ENCODE data around the gene MEIKIN. TPM values are rescaled to one million over a fixed set of nuclear protein-coding genes. Genes with fewer than 3 reads are reported as not detected.

The MEIKIN gene
- total and polyA plus RNA-seq, 2 experiments from 2014 or later: not detected

GRCh38 chr5:131952301-131952857 is 6.9 kb upstream of the MEIKIN start:
- no peaks in the 10 kb centered on the region for H3K4me1 ChIP-seq (ENCODE audit: insufficient read depth)
- TF ChIP-seq REST (IDR thresholded peaks at IDR 0.05; ENCODE audit: unreplicated experiment) (peak; percentile 49), STAT1 (IDR thresholded peaks at IDR 0.05; ENCODE audit: unreplicated experiment) (no peak)
- H3K36me3 ChIP-seq (ENCODE audit: insufficient read depth): no peaks in the 10 kb centered on the region
- no peak overlapping the region for H3K4me2 ChIP-seq
- ATAC-seq (no peak), DNase-seq (ENCODE audit: low spot score) (no peak)
- H3K27me3 ChIP-seq (ENCODE audit: insufficient read depth): no peaks in the 10 kb centered on the region
- Mint-ChIP-seq H3K9me3 (no peaks in the 10 kb centered on the region), H3K27ac (no peak overlapping the region), H3K4me3 (no peak overlapping the region), H3K4me1 (no peaks in the 10 kb centered on the region), H3K27me3 (ENCODE audit: insufficient read depth, low read depth, poor library complexity) (peaks cover 2% of the 10 kb centered on the region), H3K36me3 (ENCODE audit: low read depth) (no peaks in the 10 kb centered on the region)
- no peaks in the 10 kb centered on the region for H3K9me2 ChIP-seq (ENCODE audit: insufficient read depth)
- no peaks in the 10 kb centered on the region for H3F3A ChIP-seq (replicated peaks; ENCODE audit: low read depth)
- no peak overlapping the region for H2AFZ ChIP-seq
- H4K20me1 ChIP-seq (replicated peaks; ENCODE audit: insufficient read depth): no peaks in the 10 kb centered on the region
- H3K27ac ChIP-seq (ENCODE audit: low read depth): no peak overlapping the region
- no peaks in the 10 kb centered on the region for H3K79me2 ChIP-seq (replicated peaks; ENCODE audit: insufficient read depth)
- H3K4me3 ChIP-seq: no peak overlapping the region

GRCh38 chr5:131950706-131951105 is 5.2 kb upstream of the MEIKIN start:
- no peaks in the 10 kb centered on the region for H3K4me1 Mint-ChIP-seq
- no peaks in the 10 kb centered on the region for H4K20me1 ChIP-seq (replicated peaks; ENCODE audit: insufficient read depth)
- no peak overlapping the region for H3K4me3 ChIP-seq
- no peak for TF ChIP-seq EZH2phosphoT487 (IDR thresholded peaks at IDR 0.05; ENCODE audit: unreplicated experiment)
- no peak for TF ChIP-seq STAT1 (IDR thresholded peaks at IDR 0.05; ENCODE audit: unreplicated experiment)
- no peak for TF ChIP-seq ZNF114 (CRISPR knock-in tag; IDR thresholded peaks at IDR 0.05)
- no peak for TF ChIP-seq CREB1 (CRISPR knock-in tag; IDR thresholded peaks at IDR 0.05; ENCODE audit: low read depth)
- TF ChIP-seq POLR2AphosphoS5 (IDR thresholded peaks at IDR 0.05; ENCODE audit: low read depth): no peak
- TF ChIP-seq CTCF (conservative IDR thresholded peaks at IDR 0.05; ENCODE audit: low read depth in 2 of 2): no peak
- TF ChIP-seq EZH2 (IDR thresholded peaks at IDR 0.05; ENCODE audit: low read depth, unreplicated experiment): no peak
- TF ChIP-seq ETS1 (IDR thresholded peaks at IDR 0.05): no peak
- no peak for TF ChIP-seq ZNF331 (CRISPR knock-in tag; IDR thresholded peaks at IDR 0.05; ENCODE audit: low read depth)
- no peak for TF ChIP-seq JUNB (IDR thresholded peaks at IDR 0.05; ENCODE audit: unreplicated experiment)
- TF ChIP-seq REST (IDR thresholded peaks at IDR 0.05; ENCODE audit: unreplicated experiment): no peak

More at GRCh38 chr5:131950706-131951105, 5.2 kb upstream of the MEIKIN start:
- H3K9me3 Mint-ChIP-seq: no peaks in the 10 kb centered on the region
- Histone ChIP-seq H3K27me3 (ENCODE audit: insufficient read depth) (no peaks in the 10 kb centered on the region), H3K27ac (ENCODE audit: low read depth) (no peak overlapping the region), H3K4me1 (ENCODE audit: insufficient read depth) (no peaks in the 10 kb centered on the region), H3F3A (replicated peaks; ENCODE audit: low read depth) (no peaks in the 10 kb centered on the region), H3K4me2 (no peak overlapping the region), H3K79me2 (replicated peaks; ENCODE audit: insufficient read depth) (no peaks in the 10 kb centered on the region), H3K9me2 (ENCODE audit: insufficient read depth) (no peaks in the 10 kb centered on the region), H2AFZ (no peak overlapping the region), H3K36me3 (ENCODE audit: insufficient read depth) (no peaks in the 10 kb centered on the region)
- H3K27ac Mint-ChIP-seq: no peak overlapping the region
- H3K27me3 Mint-ChIP-seq (ENCODE audit: insufficient read depth, low read depth, poor library complexity): peaks cover 5% of the 10 kb centered on the region
- H3K4me3 Mint-ChIP-seq: no peak overlapping the region
- DNase-seq (ENCODE audit: low spot score) (no peak), ATAC-seq (no peak)
- no peaks in the 10 kb centered on the region for H3K36me3 Mint-ChIP-seq (ENCODE audit: low read depth)
